ENCODE measurements around the gene SARDH. TPM values are rescaled to one million over a fixed set of nuclear protein-coding genes. Genes with fewer than 3 reads are reported as not detected.

SARDH gene
- total RNA-seq (2021; ENCODE audit: unreplicated experiment): 5.6 TPM
- polyA plus RNA-seq (2012): 4.7 and 5.0 TPM in 2 replicates
- percentile 34 among the genes with signal in this experiment for Bru-seq, nascent RNA
- BruChase-seq, experiment 1, labeled RNA remaining after a 6-hour chase: percentile 30 among the genes with signal in this experiment
- BruChase-seq, experiment 2, labeled RNA remaining after a 2-hour chase: percentile 32 among the genes with signal in this experiment
- long read RNA-seq, partial matches to known transcripts: 2 of 10 reads
- long read RNA-seq, other reads (novel, unspliced or antisense): 6 of 10 reads

GRCh38 chr9:133737774-133738639 is at the start of gene SARDH:
SARDH (minus strand) TSS chr9:133738352; CDS start chr9:133734173, 4,179 bp downstream.
- no peaks in the 10 kb centered on the region for H3K79me2 ChIP-seq (ENCODE audit: insufficient read depth, low read length)
- POLR2A ChIA-PET: interaction anchor here (0.6 kb wide), 1 partner anchor 425 kb away, joined by 4 read pairs; no protein-coding TSS in a partner anchor
- H3K36me3 ChIP-seq (ENCODE audit: control insufficient read depth in 1 of 2, insufficient read depth in 2 of 2, low read length in 2 of 2): no peaks in the 10 kb centered on the region
- H3K9ac ChIP-seq (ENCODE audit: low read length): peak within 1 kb of the TSS; percentile 30; the same call in 1 of the 2 replicates
- peak within 1 kb of the TSS; percentile 81 for H3K4me2 ChIP-seq (ENCODE audit: low read length)
- BruUV-seq (replicated peaks): no TSS peak
- H3K27me3 ChIP-seq (ENCODE audit: insufficient read depth, low read length): no peaks in the 10 kb centered on the region
- intact Hi-C loops (cut with micrococcal nuclease): no loop called here
- peak within 1 kb of the TSS; percentile 65 for H2AFZ ChIP-seq (ENCODE audit: low read depth, low read length, poor library complexity, severe bottlenecking)
- DNase-seq (ENCODE audit: low read depth, low spot score) (no peak), ATAC-seq (peak; percentile 83)
- peak; percentile 53; the same call in 1 of the 2 replicates for TF ChIP-seq EGR1 (IDR thresholded peaks at IDR 0.05; ENCODE audit: low read depth)
- 0 out of 2 replicates have a peak, but pooled peaks have one; percentile 24 for TF ChIP-seq ZFX (IDR thresholded peaks at IDR 0.05)
- TF ChIP-seq EZH2phosphoT487 (IDR thresholded peaks at IDR 0.05; ENCODE audit: borderline replicate concordance): no peak
- peak; percentile 59; the same call in 1 of the 2 replicates for TF ChIP-seq POLR2AphosphoS5 (IDR thresholded peaks at IDR 0.05; ENCODE audit: low read depth, low read length)
- no peaks in the 10 kb centered on the region for H3K9me2 ChIP-seq (ENCODE audit: insufficient read depth)
- RAD21 ChIA-PET (ENCODE audit: low non-redundant PET in 1 of 2, low total read pairs in 2 of 2, uncharacterized antibody in 2 of 2, unreplicated experiment in 2 of 2): no interaction called here
- CTCF ChIA-PET: interaction anchor here (1.2 kb wide), 2 partner anchors 44 to 256 kb away, joined by 3 to 6 read pairs; no protein-coding TSS in a partner anchor
- no peaks in the 10 kb centered on the region for H4K20me1 ChIP-seq (ENCODE audit: insufficient read depth)
- H3K4me3 ChIP-seq (replicated peaks in 1 of 2; ENCODE audit: low read depth in 1 of 2, low read length in 2 of 2): peak within 1 kb of the TSS; percentile 45 to 55
- H3K9me3 ChIP-seq (ENCODE audit: control insufficient read depth in 1 of 2, insufficient read depth in 1 of 2, low read depth in 1 of 2, low read length in 2 of 2): no peaks in the 10 kb centered on the region
- H3K4me1 ChIP-seq (ENCODE audit: control insufficient read depth in 1 of 2, insufficient read depth in 2 of 2, low read length in 2 of 2): peaks cover 5 to 13% of the 10 kb centered on the region in 2 experiments; a peak in 3 of 4 replicates
- peak within 1 kb of the TSS; percentile 36; the same call in 1 of the 2 replicates for H3K27ac ChIP-seq (ENCODE audit: low read depth, low read length)

GRCh38 chr9:133787754-133788025 is 49.5 kb upstream of the SARDH start:
- Histone ChIP-seq H2AFZ (ENCODE audit: low read depth, low read length, poor library complexity, severe bottlenecking) (no peak overlapping the region), H4K20me1 (ENCODE audit: insufficient read depth) (no peaks in the 10 kb centered on the region), H3K27me3 (ENCODE audit: insufficient read depth, low read length) (no peaks in the 10 kb centered on the region), H3K9me3 (ENCODE audit: control insufficient read depth in 1 of 2, insufficient read depth in 1 of 2, low read depth in 1 of 2, low read length in 2 of 2) (no peaks in the 10 kb centered on the region), H3K9ac (ENCODE audit: low read length) (no peak overlapping the region), H3K4me3 (replicated peaks in 1 of 2; ENCODE audit: low read depth in 1 of 2, low read length in 2 of 2) (no peak overlapping the region), H3K36me3 (ENCODE audit: control insufficient read depth in 1 of 2, insufficient read depth in 2 of 2, low read length in 2 of 2) (peaks cover 0 to 3% of the 10 kb centered on the region in 2 experiments; a peak in 2 of 4 replicates), H3K79me2 (ENCODE audit: insufficient read depth, low read length) (no peaks in the 10 kb centered on the region), H3K4me2 (ENCODE audit: low read length) (no peak overlapping the region), H3K4me1 (ENCODE audit: control insufficient read depth in 1 of 2, insufficient read depth in 2 of 2, low read length in 2 of 2) (no peaks in the 10 kb centered on the region), H3K27ac (ENCODE audit: low read depth, low read length) (no peak overlapping the region), H3K9me2 (ENCODE audit: insufficient read depth) (no peaks in the 10 kb centered on the region)
- no TSS peak for BruUV-seq (replicated peaks)
- TF ChIP-seq RAD21 (IDR thresholded peaks at IDR 0.05; ENCODE audit: low read depth): no peak
- TF ChIP-seq SIN3A (IDR thresholded peaks at IDR 0.05; ENCODE audit: low read depth): no peak
- no peak for TF ChIP-seq POLR2A (IDR thresholded peaks at IDR 0.05; ENCODE audit: borderline replicate concordance, extremely low read depth, insufficient read depth, insufficient read length)
- no peak for TF ChIP-seq REST (IDR thresholded peaks at IDR 0.05; ENCODE audit: low read depth)
- TF ChIP-seq TCF7L2 (IDR thresholded peaks at IDR 0.05; ENCODE audit: borderline replicate concordance, extremely low read depth, insufficient read depth, insufficient read length): no peak
- no peak for TF ChIP-seq CTCF (IDR thresholded peaks at IDR 0.05 in 2 of 3, conservative IDR thresholded peaks at IDR 0.05 in 1 of 3; ENCODE audit: borderline replicate concordance in 1 of 3, insufficient read depth in 1 of 3, low read depth in 2 of 3, low read length in 2 of 3)
- no peak for TF ChIP-seq ATF3 (IDR thresholded peaks at IDR 0.05)
- intact Hi-C loops (cut with micrococcal nuclease): no loop called here
- peak; percentile 93 for ATAC-seq
- CTCF ChIA-PET: no interaction called here
- RAD21 ChIA-PET (ENCODE audit: low non-redundant PET in 1 of 2, low total read pairs in 2 of 2, uncharacterized antibody in 2 of 2, unreplicated experiment in 2 of 2): interaction anchor here in 1 of 2 experiments (0.6 kb wide), 1 partner anchor 61 kb away, joined by 3 read pairs; no protein-coding TSS in a partner anchor
- POLR2A ChIA-PET: no interaction called here
- no peak for DNase-seq (ENCODE audit: low read depth, low spot score)

Data from HCT116 (cell line).